Measurements from ENCODE around the gene CAMSAP1. TPM values are rescaled to one million over a fixed set of nuclear protein-coding genes. Genes with fewer than 3 reads are reported as not detected.

Gene CAMSAP1
- total and polyA plus RNA-seq, 9 of the 15 experiments (the other 6 are each of a cell fraction or from before 2014, with no cell fraction given) = 1.5 to 28.8 (median 14.3) TPM

DNA sequence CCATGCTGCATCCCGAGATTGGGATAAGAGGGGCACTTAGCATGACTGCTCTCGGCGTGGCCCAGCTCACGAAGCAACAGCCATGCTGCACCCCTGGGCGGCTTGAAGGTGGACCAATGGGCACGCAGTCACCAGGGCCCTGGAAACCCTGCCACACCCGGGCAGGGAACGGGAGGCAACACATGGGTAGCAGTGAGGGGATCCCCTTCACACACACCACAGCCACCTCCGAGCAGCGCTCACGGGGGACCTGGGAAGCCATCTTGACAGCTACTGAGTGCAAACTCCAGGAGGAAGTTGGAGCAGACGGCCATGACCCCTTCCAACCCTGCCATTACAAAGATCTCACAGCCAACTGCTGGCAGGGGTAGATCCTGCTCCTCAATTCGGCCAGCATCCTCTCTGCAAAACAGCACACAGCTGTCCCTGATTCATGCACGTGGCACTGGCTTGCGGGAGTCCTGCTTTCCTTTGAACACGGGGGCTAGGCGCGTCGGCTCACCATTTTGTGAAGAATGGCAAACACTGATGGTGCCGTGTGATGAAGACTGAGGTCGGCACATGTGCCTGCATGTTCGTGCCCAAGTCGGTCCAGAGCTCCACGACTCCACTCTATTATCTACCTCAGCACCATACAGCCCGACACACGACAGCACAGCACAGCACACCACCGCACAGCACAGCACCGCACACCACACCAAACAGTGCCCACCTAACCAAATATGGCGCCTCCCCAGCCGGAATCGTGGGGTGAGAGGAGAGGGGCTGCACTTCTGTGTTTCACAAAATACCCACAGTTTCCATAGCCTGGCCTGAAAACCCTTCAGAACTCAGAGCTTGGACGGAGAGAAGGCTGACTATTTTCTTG is 48.8 kb upstream of the CAMSAP1 start (continued):
- TF ChIP-seq KLF16 (IDR thresholded peaks at IDR 0.05) (no peak), SMAD4 (CRISPR knock-in tag; conservative IDR thresholded peaks at IDR 0.05) (peak; percentile 57; the same call in 1 of the 2 replicates), RBBP5 (IDR thresholded peaks at IDR 0.05; ENCODE audit: borderline replicate concordance, insufficient read depth, low read length, poor library complexity, severe bottlenecking) (peak; percentile 97), JUNB (CRISPR knock-in tag; conservative IDR thresholded peaks at IDR 0.05) (no peak), PHF8 (IDR thresholded peaks at IDR 0.05; ENCODE audit: borderline replicate concordance, low read length) (peak; percentile 14; the same call in 1 of the 2 replicates), ZNF311 (CRISPR knock-in tag; IDR thresholded peaks at IDR 0.05) (peak; percentile 71), L3MBTL2 (IDR thresholded peaks at IDR 0.05) (peak; percentile 47; the same call in 1 of the 2 replicates), ERF (CRISPR knock-in tag; IDR thresholded peaks at IDR 0.05) (0 out of 2 replicates have a peak, but pooled peaks have one; percentile 64), CHD1 (IDR thresholded peaks at IDR 0.05; ENCODE audit: low read length) (peak; percentile 85), U2AF2 (optimal IDR thresholded peaks at IDR 0.05; ENCODE audit: low read depth, low read length) (no peak), ZNF444 (CRISPR knock-in tag; IDR thresholded peaks at IDR 0.05) (no peak), KAT7 (CRISPR knock-in tag; IDR thresholded peaks at IDR 0.05; ENCODE audit: borderline replicate concordance) (0 out of 2 replicates have a peak, but pooled peaks have one; percentile 64), ZNF668 (CRISPR knock-in tag; IDR thresholded peaks at IDR 0.05) (0 out of 2 replicates have a peak, but pooled peaks have one; percentile 25), BHLHE40 (IDR thresholded peaks at IDR 0.05; ENCODE audit: low read length) (peak; percentile 30), PTTG1 (tag; IDR thresholded peaks at IDR 0.05; ENCODE audit: low read depth) (no peak), NR4A1 (CRISPR knock-in tag; IDR thresholded peaks at IDR 0.05) (peak; percentile 7; the same call in 1 of the 2 replicates), NR4A1 (tag; IDR thresholded peaks at IDR 0.05) (peak; percentile 82)
- TF ChIP-seq, protein P1, sequence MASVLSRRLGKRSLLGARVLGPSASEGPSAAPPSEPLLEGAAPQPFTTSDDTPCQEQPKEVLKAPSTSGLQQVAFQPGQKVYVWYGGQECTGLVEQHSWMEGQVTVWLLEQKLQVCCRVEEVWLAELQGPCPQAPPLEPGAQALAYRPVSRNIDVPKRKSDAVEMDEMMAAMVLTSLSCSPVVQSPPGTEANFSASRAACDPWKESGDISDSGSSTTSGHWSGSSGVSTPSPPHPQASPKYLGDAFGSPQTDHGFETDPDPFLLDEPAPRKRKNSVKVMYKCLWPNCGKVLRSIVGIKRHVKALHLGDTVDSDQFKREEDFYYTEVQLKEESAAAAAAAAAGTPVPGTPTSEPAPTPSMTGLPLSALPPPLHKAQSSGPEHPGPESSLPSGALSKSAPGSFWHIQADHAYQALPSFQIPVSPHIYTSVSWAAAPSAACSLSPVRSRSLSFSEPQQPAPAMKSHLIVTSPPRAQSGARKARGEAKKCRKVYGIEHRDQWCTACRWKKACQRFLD (CRISPR knock-in tag; IDR thresholded peaks at IDR 0.05) = peak; percentile 67
- TF ChIP-seq, protein P2, sequence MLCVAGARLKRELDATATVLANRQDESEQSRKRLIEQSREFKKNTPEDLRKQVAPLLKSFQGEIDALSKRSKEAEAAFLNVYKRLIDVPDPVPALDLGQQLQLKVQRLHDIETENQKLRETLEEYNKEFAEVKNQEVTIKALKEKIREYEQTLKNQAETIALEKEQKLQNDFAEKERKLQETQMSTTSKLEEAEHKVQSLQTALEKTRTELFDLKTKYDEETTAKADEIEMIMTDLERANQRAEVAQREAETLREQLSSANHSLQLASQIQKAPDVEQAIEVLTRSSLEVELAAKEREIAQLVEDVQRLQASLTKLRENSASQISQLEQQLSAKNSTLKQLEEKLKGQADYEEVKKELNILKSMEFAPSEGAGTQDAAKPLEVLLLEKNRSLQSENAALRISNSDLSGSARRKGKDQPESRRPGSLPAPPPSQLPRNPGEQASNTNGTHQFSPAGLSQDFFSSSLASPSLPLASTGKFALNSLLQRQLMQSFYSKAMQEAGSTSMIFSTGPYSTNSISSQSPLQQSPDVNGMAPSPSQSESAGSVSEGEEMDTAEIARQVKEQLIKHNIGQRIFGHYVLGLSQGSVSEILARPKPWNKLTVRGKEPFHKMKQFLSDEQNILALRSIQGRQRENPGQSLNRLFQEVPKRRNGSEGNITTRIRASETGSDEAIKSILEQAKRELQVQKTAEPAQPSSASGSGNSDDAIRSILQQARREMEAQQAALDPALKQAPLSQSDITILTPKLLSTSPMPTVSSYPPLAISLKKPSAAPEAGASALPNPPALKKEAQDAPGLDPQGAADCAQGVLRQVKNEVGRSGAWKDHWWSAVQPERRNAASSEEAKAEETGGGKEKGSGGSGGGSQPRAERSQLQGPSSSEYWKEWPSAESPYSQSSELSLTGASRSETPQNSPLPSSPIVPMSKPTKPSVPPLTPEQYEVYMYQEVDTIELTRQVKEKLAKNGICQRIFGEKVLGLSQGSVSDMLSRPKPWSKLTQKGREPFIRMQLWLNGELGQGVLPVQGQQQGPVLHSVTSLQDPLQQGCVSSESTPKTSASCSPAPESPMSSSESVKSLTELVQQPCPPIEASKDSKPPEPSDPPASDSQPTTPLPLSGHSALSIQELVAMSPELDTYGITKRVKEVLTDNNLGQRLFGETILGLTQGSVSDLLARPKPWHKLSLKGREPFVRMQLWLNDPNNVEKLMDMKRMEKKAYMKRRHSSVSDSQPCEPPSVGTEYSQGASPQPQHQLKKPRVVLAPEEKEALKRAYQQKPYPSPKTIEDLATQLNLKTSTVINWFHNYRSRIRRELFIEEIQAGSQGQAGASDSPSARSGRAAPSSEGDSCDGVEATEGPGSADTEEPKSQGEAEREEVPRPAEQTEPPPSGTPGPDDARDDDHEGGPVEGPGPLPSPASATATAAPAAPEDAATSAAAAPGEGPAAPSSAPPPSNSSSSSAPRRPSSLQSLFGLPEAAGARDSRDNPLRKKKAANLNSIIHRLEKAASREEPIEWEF (CRISPR knock-in tag; IDR thresholded peaks at IDR 0.05) = peak; percentile 57; the same call in 1 of the 2 replicates
- TF ChIP-seq, protein P3, sequence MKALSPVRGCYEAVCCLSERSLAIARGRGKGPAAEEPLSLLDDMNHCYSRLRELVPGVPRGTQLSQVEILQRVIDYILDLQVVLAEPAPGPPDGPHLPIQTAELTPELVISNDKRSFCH (CRISPR knock-in tag; IDR thresholded peaks at IDR 0.05) = no peak
- TF ChIP-seq, protein P3 (tag; IDR thresholded peaks at IDR 0.05) = peak; percentile 71; the same call in 1 of the 2 replicates
